Stimulated activated CD8-positive, alpha-beta memory T cell treated with anti-CD3 and anti-CD28 coated beads, Interleukin-15, amount 100 ng/mL, for 24 hours (primary cell): ENCODE measurements around the gene TRIO.

Experiments used
- DNase-seq: peaks from one replicate; pipeline ENCODE4 v3.0.0-alpha.2; 2020; ENCODE audit warnings: low read depth

The TRIO gene

GRCh38 chr5:14438195-14438606, 295.1 kb downstream of the TRIO start:
- DNase-seq, result no peak

GRCh38 chr5:14439087-14439871, 296.1 kb downstream of the TRIO start:
- no peak for DNase-seq

- no peak for DNase-seq
Measured at GRCh38 chr5:14440223-14440581, 297.1 kb downstream of the TRIO start.

DNA sequence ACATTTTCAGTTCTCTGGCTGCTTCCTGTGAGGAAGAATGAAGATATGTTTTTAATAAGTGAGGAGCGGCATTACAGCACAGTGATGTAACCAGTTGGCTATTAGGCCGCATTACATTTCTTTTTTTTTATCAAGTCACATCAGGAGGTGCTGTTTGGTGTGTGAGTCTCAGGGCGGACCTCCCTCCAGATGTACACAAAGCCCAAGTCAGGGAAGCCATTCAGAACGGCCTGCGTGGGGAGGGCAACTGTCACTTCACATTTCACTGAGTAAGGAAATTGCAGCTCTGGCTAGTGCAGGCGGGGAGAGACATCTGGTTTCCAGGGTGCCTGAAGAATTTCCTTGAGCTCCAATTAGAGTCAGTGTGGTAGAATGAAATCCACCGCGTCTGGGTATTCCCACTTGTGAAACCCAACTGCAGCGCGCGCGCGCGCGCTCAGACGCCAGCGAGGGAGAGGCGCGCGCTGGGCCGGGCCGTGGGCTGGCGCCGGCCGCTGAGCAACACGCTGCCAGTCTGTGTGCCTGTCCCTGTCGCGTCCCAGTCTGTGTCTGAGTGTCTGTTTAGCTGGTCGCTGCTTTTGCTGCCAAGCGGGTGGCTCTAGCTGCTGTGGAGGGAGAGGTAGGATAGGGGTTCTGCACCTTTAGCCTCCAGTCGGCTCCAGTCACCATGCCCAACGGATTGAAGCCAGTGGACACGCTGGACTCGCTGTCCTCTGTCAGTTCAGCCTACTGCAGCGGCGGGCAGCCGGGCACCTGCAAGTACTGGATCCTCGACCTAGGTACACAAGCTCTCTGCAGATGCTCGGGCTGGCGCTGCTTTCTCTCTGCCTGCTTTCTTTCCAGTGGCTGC, 297.7 kb downstream of the TRIO start:
- DNase-seq, result no peak

GRCh38 chr5:14441641-14442040, 298.5 kb downstream of the TRIO start:
- no peak for DNase-seq

DNA sequence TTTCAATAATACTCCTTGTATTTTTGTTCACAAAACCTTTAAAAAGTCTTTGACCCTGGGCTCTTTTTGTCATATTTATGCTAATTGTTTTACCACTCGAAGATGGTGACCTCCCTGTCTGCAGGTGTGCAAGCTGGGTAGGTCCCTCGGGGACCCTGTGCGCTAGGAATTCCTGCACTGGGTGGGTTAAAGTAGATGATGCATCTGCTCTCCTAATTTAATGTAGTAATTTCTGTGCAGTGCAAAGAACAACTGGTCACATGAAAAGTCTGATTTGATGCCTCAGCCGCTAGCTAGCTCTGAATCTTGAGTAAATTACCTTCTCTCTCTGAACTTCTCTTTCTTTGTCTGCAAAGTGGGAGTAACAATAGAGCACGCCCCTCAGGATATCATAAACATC, 299.4 kb downstream of the TRIO start:
- no peak for DNase-seq

DNA sequence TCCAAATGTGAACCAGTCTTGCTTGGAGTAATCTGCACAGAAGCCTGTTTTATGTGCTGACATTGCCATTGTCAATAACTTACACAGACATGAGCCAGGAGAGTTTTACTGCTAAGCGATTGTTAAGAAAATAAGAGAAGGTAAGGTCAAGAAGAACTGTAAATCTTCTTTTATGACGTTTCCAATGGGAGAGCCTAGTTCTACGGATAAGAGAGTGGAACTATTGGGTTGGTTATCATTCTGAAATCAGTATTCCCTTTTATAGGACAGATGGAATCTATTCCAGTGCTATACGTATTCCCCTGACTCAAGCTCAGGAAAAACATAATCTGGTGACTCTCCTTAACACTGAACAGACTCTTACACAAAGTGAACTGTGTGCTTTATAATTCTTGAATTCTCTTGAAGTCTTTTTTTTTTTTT, 300.5 kb downstream of the TRIO start:
- DNase-seq, result no peak

GRCh38 chr5:14444161-14444560, 301.0 kb downstream of the TRIO start:
- DNase-seq, result no peak

GRCh38 chr5:14445013-14445412, 301.9 kb downstream of the TRIO start:
- DNase-seq, result no peak

DNA sequence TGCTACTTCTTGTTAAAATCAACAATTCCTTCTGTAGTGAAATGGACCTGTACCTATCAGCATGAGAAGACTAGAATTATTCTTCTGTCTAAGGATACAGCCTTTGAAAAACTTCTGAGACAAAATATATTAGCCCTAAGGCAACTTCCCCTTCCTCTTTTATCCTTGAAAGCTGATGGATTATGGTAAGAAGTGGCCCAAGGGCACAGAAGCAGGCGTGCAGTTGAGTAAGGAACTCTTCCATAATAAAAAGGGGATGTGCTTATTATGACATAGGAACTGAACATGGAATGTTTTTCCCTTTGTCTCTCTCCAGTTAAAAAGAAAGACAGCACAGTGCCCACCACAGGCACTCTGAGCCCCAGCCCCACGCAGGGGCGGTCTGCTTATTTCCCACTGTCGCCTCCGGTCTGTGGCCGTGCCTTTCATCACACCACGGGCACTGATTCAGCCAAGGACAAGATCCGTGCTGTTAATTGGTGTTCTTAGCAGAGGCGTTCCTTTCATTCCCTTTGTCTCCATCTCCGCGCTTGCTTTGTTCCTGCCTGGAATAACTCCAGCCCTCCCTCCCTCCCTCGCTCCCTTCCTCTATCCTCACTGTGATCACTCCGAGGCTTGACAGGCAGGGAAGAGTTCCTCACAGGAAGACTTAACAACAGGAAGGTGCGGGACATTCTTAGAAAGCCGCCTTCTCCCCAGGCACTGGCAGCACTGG, 302.6 kb downstream of the TRIO start:
- no peak for DNase-seq

DNA sequence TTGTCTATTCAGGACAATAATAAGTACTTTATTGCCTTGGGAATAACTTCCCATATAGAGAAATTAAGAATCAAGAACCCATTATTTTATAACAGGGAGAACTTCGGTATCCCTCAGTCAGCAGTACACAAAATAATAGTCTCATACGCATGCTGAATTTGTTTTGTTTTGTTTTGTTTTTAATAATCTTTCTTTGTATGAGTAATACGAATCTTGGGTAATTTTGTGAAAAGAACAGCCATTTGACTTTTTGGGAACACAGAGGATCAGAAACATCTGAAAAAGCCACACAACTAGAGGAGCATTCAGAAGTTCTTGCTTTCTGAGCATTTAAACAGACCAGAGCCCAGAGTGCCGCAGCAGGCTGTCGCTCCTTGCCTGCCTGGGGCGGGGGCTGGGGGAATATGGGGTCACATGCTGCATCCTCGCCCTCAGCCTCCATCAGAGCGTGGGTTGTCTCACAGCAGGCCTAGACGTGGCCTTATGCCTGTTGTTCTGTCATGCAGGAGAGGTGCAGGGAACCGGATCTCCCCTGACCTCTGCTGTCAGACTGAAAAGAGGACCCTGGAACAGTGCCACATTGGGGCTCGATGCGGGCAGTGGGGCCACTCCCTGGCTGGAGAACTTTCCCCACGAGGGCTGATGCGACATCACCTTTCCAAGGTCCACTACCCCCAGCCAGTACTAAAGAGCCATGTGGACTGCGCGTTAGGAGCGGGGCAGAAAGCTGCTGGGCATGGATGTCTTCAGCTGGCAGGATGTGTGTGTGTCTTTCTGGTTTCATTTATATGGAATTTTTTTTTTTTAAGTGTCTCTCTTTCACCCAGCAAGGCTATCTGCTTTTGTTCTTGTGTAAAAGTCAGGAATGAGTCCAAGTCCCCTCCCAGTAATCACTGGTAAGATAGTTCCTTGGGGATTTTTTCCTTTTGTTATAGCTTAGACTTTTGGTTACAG, 305.1 kb downstream of the TRIO start:
- DNase-seq, result no peak

GRCh38 chr5:14449052-14449661, 306.0 kb downstream of the TRIO start:
- no peak for DNase-seq

GRCh38 chr5:14450018-14450524, 306.9 kb downstream of the TRIO start:
- DNase-seq, result no peak

- no peak for DNase-seq
Measured at GRCh38 chr5:14450742-14451141, 307.6 kb downstream of the TRIO start.

DNA sequence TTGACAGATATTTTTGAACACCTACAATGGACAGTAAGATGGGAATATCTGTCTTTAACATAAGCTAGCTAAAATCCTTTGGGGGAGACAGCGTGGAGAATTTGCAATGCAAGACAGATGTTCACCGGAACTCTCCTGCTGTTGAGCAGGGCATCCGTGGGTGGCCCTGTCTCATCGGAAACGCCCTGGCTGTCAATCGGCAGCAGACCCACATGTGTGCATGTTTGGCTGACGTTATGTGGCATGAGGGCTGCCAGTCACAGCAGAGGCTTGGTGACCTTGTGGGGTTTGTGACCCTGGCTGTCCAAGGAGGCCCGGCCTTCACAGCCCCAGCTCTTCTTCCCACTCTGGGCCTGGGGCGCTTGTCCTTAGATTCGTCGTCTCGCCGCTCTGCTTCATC, 308.7 kb downstream of the TRIO start:
- DNase-seq, result no peak

DNA sequence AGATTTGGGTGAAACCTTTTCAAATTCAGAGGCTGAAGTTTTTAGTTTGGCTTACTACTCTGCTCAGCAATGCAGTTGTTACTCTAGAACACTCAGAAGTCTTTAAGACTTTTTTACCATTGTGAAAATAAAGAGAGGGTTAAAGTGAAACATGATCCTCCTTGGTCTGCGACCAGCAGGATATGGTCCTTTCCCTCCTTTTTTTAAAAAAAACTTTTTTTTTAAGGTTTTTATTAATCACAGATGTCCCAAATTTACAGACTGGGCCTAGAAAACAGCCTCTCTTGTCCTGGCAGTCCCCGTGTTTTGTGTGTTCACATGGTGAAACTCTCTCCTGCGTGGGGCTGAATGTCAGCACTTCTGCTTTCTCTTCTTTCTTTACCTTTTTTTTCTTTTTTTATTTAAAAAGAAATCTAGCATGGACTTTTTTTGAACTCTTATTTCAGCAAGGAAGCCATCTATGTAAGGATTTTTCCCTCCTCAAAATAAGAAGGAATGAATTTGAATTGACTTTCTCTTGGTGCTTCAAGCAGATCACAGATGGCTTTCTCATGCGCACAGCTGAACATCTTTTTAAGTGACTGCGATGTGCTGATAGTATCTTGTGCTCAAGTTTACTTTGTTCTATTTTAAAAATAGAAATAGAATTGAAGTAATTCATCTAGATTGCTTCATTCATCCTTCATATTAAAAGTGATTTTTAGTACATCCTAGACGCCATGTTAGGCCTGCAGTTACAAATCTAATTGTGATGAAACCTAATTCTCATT, 309.7 kb downstream of the TRIO start:
- DNase-seq, result no peak

DNA sequence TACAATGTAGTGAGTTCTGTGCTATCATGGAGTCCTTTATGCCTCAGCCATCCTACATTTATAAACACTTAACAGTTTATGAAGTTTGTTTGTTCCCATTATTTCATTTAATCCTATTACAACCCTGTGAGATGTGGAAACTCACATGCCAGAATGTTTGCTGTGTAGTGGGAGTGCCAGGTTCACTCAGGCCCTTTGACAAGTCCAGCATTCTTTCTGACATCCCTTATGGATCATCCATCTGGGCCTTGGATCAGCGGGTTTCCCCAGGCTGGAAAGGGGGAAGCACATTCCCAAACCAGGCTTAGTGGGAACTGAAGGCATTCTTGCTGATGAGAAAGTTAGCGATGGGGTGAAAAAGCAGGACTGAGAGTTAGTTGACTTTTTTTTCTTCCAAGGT, 310.3 kb downstream of the TRIO start:
- DNase-seq, result no peak

DNA sequence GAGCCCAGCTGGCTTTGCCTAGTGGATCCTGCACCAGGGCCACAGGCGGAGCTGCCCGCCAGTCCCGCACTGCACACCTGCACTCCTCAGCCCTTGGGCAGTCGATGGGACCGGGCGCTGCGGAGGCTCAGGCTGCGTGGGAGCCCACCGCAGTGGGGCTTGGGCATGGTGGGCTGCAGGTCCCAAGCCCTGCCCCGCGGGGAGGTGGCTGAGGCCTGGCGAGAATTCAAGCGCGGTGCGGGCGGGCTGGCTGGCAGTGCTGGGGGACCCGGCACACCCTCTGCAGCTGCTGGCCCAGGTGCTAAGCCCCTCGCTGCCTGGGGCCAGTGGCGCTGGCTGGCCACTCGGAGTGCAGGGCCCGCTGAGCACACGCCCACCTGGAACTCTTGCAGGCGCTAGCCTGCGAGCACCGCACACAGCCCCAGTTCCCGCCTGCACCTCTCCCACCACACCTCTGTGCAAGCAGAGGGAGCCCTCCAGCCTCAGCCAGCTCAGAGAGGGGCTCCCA, 312.7 kb downstream of the TRIO start:
- DNase-seq, result no peak

GRCh38 chr5:14457476-14457875, 314.3 kb downstream of the TRIO start:
- no peak for DNase-seq

- no peak for DNase-seq
Measured at GRCh38 chr5:14458414-14458813, 315.3 kb downstream of the TRIO start.
